ENCODE measurements around the gene PPP3CB.
A peak's percentile ranks its signal among the peaks of the same experiment; 100 is the strongest.

PPP3CB gene

DNA sequence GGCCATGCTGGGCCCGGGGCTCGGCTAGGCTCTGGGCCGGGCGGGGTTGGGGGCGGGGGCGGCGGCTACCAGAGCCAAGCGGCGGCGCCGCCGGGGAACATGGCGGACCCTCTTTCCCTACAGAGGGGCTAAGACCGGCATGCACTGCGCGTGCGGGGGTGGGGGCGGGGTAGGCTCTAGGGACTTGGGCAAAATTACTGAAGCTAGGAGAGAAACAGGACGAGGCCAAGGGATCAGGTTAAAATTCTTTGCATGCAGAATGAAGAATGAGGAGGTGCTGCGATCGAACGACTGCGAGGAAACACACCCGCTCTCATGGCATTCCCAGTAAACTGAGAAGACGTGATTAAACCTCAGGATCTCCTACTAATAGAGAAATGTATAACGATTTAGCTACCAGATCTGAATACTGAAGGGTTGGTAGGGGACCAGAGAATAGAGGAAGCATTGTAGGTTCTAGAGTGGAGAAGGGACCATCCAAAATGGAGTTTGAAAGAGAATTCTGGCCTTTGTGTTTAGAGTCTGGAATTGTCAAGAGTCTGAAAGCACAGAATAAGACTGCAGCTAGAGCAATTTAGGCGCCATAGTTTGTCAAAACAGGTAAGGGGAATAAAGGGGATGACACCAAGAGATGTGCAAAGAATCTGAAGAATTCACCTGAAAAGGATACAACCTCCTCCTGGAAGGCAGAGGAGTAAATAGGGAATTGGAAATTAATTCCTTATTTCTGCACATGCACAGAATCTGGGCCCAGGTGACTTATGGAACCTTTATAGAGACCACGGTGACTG lies at the start of gene PPP3CB:
Gene PPP3CB (minus strand): TSS at position 141 of the 791 bp plus-strand sequence. CDS start 135 bp downstream, at position 6.
- peak; percentile 93 for DNase-seq (ENCODE audit: low spot score)

DNA sequence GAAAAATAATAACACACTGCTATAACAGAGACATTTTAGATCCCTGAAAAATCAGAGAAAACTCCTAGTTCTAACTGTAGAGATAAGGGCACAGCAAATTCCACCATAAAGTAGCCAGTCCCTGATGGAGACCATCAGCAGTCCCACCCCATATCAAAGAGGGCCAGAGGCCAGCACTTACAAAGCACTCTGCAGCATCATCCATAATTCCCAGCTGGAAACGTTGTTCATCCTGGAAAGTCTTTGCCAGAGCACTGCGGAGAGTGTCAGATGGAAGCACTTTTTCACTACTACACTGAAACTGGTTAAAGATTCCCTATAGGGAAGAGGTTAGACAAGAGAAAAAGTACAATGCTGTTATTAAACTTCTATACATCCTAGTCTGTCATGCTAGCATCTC lies 49.5 kb upstream of the PPP3CB start:
- DNase-seq (ENCODE audit: low spot score) = no peak

DNA sequence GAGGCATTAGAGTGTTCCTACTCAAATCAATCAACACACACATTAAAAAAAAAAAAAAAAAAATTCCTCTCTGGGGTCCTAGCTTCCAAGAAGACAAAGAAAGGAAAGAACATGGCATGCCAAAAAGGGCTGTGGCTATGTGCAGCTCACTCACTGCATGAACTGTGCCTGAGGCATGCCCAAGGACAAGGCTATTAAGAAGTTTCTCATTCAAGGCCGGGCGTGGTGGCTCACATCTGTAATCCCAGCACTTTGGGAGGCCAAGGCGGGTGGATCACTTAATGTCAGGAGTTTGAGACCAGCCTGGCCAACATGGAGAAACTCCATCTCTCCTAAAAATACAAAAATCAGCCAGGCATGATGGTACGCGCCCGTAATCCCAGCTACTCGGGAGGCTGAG lies 41.9 kb upstream of the PPP3CB start:
- DNase-seq (ENCODE audit: low spot score) = no peak

DNA sequence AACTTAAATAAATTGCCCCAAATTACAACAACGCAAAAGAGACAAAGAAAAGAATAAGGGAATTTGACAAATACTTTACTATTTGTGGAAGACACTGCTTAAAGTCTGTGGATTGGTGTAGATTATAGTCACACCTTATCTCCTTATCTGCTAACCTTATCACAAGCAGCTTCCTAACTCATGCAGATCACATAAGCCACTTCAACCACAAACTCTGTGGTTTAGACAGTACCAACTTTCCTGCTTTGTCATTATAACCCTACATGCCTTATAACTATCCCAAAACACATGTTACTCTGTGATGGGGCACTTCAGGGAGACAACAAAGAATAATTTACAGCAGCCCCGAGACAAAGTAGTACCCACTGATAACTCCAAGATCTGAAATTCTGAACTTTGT lies 41.5 kb upstream of the PPP3CB start:
- DNase-seq (ENCODE audit: low spot score) = no peak

DNA sequence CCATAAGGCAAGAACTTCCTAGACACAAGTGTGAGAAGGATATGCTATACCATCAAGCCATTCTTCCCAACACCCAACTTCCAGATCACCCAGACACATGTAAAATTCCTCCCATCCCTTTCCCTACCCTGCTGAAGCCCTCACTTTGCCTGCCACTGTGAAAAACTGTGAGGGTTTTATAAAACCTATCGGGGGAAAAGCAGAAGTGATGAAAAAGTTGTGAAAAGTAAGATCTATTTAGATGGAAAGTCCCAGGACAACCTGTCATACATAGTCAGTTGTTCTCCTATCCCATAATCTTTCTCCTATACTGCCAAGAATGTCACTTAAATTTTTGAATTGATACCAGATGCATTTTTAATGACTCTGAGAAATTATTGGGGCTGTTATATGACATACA lies 39.0 kb upstream of the PPP3CB start:
- no peak for DNase-seq (ENCODE audit: low spot score)

DNA sequence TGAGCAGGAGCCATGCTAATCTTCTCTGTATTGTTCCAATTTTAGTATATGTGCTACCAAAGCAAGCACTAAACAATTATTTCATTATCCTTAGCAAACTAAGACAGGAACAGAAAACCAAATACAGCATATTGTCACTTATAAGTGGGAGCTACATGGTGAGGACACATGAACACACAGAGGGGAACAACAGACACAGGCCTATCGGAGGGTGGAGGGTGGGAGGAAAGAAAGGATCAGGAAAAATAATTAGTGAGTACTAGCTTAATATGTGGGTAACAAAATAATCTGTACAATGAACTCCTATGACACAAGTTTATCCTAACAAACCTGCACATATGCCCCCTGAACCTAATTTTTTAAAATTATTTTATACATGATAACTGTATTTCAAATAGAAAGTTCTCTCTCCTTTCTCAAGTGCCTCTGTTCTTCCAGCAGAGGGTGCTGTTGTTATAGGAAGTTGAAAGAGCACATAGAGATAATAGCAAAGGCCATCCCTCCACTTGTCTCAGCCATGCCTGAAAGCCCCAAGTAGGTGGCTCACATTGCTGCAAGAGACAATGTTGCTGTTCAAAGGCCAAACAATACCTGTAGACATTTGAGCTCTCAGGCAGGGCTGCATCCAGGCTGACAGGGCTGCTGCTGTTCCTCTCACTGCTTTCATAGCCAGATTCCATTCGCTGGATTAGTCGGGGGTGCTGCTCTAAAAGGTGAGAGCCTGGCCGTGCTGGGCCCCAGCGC lies 33.4 kb upstream of the PPP3CB start:
- peak; percentile 88 for DNase-seq (ENCODE audit: low spot score)

DNA sequence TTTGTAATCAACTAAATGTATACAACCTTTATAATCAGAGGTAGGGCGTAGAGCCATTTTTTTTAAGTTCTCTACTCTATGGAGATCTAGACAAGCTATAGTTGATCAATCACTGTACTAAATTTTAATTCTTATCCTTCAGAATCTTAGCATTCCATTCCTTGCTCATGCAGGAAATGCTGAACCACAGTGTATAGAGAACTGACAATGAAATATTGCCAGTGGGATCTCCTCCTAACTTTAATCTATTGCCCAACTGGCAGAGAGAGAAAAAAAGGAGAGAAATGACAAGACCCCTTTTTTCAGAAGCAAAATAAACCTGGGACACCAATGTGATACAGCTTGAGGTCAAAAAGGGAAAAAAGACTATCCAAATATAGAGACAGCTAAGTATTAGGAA lies 26.4 kb upstream of the PPP3CB start:
- no peak for DNase-seq (ENCODE audit: low spot score)

DNA sequence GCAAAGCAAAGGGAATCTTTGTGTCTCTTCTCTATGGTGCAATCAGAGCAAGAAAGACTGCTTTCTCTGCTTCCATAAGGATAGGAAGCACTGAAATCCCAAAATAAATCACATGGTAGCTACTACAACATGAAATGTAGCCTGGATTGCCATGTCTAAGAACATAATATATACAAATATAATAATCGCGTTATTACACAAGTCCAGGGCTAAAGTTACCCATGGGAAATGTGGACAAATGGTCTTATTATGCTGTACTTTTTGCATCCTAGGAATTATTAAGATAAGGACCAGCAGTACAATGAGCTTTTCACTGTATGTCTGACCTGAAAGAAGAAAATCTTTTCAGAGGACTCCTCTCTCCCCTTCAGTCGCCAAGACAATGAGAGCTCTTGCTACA lies 23.5 kb upstream of the PPP3CB start:
- DNase-seq (ENCODE audit: low spot score) = no peak

DNA sequence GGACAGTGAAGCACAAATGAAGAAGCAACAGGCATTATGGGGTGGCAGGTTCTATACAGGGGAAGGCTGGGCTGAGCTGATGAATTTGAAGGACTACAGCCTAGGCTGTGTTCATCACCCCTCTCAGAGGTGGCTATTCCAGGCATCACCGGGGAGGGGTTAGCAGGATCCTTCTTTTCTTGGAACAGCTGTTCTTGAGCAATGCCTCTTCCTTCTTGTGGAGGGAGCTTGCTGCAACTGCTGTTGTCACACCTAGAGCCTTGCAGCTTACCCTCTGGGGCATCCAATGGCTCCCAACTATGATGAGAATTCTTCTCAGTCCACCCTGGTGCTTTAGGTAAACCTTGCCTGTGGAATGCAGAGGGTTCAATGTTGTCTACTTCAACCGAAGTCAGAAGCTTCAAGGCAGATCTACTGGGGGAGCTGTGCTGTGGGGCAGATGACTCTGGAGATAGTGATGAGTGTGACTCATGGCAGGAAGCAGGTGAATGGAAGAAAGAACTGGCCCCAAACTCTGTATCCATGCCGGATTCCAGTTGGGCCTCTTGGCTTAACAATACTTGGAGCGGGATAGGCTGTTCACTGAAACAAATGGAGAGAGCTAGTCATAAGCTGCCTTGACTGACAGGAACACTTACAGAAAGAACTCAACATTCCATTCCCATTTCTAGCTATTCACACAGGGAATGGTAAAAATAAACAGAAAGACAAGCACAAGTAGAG lies 21.5 kb upstream of the PPP3CB start:
- no peak for DNase-seq (ENCODE audit: low spot score)

DNA sequence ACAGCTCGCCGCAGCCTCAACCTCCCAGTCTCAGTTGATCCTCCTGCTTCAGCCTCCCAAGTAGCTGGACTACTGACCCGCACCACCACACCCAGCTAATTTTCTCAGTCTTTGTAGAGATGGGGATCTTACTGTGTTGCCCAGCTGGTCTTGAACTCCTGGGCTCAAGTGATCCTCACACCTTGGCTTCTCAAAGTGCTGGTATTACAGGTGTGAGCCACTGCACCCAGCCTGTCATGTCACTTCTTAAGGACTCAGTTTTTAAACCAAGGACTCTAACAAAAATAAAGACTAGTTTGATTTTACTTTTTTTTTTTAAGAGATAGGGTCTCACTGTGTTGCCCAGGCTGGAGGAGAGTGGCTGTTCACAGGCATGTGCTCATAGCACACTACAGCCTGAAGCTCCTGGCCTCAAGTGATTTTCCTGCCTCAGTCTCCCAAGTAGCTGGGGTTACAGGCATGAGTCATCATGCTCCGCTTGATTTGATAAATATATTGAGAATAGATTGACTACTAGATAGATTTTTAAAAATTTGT lies 16.5 kb upstream of the PPP3CB start:
- DNase-seq (ENCODE audit: low spot score) = no peak

DNA sequence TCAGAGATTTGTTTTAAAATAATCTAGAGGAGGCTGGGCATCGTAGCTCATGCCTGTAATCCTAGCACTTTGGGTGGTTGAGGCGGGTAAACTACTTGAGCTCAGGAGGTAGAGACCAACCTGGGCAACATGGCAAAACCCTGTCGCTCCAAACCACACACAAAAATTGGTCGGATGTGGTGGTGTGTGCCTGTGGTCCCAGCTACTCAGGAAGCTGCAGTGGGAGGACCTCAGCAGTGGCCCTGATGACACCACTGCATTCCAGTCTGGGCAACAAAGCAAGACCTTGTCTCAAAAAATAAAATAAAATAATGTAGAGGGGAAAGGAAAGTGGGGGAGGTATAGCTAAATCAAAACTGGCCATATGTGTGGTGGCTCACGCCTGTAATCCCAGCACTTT lies 13.9 kb upstream of the PPP3CB start:
- DNase-seq (ENCODE audit: low spot score) = no peak

DNA sequence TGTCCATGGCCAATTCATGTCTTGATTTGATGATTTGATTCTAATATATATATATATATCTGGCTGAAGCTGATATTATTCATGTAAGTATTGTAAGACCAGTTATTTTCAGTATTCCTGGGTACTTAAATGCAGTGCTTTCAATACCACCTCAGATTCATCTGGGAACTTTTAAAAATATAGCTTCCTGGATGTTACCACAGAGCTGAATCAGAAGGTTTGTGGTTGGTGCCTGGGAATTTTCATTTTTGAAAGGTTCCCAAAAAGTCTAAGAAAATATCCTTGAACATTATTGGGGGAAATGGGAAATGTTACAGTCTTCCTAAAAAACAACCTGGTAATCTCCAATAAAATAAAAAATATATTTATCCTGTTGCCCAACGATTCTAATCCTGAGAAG lies 10.7 kb upstream of the PPP3CB start:
- no peak for DNase-seq (ENCODE audit: low spot score)

DNA sequence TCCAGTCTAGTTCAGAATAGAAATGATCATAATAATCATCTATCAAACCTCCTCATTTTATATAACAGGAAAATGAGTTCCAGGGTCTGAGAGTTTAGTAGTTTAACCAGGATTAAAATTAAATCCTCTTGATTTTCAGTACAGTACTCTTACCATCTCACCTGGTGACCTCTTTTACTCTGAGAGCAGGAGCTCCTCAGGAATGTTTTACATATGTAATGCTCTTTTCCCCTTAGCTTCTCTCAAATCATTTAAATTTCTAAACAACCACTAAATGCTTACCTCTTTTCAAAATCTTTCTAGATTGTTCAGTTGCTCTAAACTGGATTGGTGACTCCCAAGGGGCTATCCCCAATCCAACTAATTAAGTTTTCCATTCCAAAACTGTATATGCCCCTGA lies 10.2 kb upstream of the PPP3CB start:
- no peak for DNase-seq (ENCODE audit: low spot score)

DNA sequence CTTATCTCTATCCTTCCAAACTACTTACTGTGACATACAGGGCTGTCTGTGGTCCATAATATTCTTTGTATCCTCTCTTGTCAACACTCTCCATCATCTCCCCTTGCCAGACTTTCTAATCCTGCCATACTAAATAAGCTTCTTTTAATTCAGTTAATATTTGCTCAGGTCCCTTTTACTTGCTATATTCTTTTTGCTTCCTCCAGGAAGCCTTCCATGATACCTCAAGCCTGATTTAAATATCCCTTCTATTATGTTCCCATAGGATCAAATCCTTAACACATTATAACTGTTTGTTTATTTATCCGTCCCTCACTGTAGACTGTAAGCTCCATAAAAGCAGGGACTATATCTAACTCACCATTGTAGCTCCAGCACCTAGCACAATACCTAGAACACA lies 7.2 kb upstream of the PPP3CB start:
- DNase-seq (ENCODE audit: low spot score) = no peak

DNA sequence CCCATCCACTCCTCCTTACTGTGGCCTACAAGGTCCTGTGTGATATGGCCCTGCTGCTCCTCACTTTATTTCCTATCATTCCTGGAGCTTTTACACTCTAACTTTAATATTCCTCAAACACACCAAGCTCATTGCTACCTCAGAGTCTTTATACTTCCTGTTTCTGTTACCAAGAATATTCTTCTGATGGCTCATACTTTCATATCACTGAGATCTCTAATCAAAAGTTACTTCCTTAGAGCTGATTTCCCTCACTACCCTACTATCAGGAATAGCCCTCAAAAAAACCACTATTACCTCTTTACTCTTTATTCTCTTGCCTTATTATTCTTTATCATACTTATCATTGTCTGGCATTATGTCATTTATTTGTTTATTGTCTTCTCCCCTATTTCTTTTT lies 5.8 kb upstream of the PPP3CB start:
- no peak for DNase-seq (ENCODE audit: low spot score)

DNA sequence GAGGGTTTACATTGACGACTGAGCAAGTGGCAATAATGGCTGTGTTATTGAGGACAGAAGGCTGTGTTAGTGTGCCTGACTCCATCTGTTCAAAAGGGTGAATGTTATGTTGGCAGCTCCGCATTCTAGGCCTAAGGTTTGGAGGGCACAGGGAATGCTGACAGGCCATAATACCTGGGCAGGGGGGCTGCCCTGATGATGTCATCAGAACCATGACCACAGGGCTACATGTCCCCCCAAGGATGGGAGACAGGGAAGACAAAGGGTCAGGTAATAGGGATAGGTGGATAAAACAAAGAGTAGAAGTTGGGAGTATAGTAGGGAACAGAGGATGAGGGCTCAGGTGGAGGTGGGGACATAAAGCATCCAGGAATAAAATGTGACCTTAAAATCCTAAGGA lies 1.8 kb upstream of the PPP3CB start:
- no peak for DNase-seq (ENCODE audit: low spot score)

DNA sequence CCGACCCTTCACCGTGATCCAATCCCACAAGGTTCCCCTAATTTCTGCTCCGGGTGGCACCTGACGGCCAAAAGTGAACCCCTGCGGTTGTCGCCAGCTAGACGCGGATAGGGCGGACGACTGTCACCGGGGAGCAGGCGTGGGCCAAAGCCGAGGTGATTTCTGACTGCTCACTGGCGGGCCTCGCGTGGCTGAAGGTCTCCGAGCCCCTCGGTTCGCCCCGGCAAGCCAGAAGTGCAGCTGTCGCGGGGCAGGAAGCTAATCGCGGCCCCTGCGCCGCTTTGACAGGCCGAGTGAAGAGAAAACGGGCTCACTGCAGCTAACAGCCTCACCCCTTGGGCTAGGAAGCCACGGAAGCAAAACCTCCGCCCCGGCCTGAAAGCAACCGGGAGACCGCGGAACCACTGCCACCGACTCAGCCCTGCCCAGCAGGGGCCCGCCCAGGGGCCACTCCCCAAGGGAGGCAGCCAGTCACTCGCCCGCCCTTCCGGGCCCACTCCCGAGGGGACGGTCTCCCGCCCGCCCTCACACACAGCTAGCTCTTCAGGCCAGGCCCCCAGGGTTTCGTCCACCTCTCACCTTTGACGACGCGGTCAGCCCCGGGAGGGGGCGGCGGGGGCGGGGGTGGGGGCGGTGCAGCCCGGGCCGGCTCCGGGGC lies 469 bp downstream of the PPP3CB start:
- DNase-seq (ENCODE audit: low spot score) = peak; percentile 90

DNA sequence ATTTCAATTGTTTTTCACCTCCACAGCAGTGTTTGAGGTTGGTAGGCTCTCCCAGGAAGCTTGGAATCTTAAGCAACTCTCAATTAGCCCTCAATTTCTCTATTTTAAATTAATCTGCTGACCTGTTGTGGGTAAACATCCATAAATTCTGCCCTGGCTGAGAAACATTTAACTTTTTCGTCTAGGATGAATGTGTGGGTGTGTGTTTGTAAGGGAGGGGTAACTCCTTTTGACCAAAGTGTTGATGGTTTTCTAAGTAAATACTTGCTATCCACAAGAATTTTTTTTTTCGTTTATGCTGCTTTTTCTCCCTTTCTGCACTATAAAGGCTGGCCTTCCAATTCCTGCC lies 973 bp downstream of the PPP3CB start:
- no peak for DNase-seq (ENCODE audit: low spot score)

DNA sequence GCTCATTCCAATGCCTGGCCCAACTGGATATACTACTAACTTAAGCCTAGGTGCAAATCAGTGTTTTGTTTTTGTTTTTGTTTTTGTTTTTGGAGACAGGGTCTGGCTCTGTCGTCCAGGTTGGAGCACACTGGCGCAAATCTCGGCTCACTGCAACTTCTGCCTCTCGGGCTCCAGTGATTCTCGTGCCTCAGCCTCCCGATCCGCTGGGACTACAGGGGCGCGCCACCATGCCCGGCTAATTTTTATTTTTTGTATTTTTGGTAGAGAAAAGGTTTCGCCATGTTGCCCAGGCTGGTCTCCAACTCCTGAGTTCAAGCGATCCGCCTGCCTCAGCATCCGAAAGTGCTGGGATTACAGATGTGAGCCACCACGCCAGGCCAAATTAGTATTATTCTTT lies 1.6 kb downstream of the PPP3CB start:
- DNase-seq (ENCODE audit: low spot score) = no peak

DNA sequence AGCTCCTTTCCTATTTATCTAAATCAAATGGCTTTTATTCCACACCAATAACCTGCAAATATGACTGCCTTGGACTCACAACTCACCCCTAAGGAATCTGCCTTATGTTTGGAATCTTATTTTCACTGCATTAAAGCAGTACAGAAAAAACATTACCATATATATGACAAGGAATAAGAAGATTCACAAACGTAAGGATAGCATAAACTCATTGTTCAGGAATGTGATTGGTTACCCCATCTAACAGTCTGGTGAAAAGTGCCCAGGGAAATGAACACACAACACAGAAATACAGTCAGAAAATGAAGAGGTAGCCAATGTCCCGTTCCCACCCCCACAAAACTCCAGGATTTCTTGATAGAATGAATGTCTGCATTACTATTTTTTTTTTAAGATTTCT lies 2.0 kb downstream of the PPP3CB start:
- no peak for DNase-seq (ENCODE audit: low spot score)

DNA sequence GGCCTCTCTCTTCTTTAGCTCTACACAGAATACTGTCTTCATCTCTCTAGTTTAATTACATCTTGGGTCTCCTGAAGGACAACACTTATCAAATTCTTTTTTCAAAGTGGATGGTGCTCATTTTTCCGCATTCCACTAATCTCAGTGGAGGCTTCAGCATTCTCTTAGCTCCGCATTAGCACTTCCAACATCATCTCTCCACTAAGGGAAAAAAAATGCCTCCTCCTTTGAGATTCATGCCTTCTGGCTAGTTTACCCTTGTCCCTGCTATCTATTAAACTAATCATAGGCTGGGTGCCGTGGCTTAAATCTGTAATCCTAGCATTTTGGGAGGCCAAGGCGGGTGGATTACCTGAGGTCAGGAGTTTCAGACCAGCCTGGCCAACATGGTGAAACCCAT lies 9.2 kb downstream of the PPP3CB start:
- no peak for DNase-seq (ENCODE audit: low spot score)

DNA sequence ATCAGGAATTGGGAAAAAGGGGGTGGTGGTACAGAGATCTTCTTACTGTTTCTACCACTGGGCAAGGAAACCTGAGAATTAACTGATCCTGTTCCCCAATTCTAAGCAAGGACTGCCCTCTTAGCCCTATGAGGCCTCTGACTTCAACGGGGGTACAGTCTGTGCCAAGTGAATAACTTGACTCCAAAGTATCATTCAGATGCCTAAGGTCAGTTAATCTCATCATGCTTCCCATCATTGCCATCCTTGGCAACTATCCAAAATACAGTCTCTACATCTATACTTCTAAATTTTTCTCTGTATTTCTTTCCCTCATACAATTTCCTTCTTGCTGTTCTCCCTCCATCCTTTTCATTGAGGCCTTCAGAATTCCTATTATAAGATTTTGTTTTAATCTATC lies 10.5 kb downstream of the PPP3CB start:
- no peak for DNase-seq (ENCODE audit: low spot score)
